Measurements from ENCODE around the gene TMEM31.

- TF ChIP-seq POLR2A (IDR thresholded peaks at IDR 0.05) (no peak), CTCF (IDR thresholded peaks at IDR 0.05) (no peak)
Observed at GRCh38 chrX:103756736-103757135, 46.0 kb downstream of the TMEM31 start.

Data from esophagus squamous epithelium (tissue), 4 donors.